ENCODE results near the gene DYNLT1.
"Not testable (repeated sequence)": the region's sequence is repeated elsewhere in the genome, so short reads cannot be mapped to it uniquely, and the experiment has no call there.

Gene DYNLT1

GRCh38 chr6:158640519-158640918, 4.0 kb downstream of the DYNLT1 start:
- DNase-seq (ENCODE audit: low read depth), result no peak

- DNase-seq (ENCODE audit: low read depth), result no peak
Measured at GRCh38 chr6:158639056-158639455, 5.5 kb downstream of the DYNLT1 start.

DNA sequence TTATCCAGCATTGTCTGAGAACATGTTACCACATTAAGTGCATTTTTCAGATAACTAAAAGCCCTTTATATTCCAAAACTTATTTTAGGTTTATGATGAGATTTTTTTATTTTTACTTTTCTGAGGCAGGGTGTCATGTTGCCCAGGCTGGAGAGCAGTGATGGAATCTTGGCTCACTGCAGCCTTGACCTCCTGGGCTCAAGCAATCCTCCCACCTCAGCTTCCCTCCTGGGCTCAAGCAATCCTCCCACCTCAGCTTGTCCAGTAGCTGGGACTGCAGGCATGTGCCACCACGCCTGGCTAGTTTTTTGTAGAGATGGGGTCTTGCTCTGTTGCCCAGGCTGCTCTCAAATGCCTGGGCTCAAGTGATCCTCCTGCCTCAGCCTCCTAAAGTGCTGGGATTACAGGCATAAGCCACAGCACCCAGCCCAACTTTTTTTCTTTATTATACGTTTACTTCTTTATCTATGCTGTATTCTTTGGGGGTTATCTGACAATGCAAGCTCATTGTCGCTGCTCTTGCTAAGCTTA, 6.2 kb downstream of the DYNLT1 start:
- DNase-seq (ENCODE audit: low read depth), result no peak

- DNase-seq (ENCODE audit: low read depth), result no peak
Measured at GRCh38 chr6:158636778-158637177, 7.8 kb downstream of the DYNLT1 start.

DNA sequence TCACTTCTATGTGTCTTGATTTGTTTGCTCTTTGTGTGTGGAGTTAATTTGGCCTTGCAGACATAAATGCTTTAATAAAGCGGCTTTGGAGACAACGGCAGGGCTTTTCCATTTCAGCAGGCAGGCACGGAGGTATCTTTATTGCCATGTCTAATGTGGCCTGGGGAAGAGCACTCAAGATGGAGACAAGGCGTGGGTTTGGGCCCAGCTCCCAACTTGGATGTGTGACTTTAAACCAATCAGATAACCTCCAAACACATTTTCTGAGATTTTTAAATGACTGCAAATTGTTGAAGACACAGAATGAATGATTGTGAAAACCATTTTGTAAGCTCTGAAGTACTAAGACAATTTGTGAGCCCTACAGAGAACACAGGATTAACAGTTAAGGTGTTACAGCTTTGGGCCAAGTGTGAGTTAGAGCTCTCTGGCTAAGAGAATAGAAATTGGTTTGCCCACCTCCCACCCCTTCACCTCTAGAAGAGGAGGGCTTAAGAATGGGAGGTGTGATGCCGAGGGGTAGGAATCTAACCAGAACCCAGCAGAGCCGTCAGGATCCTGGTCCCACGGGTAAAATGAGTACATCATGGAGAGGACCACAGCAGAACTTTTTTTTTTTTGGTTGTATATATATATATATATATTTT, 9.0 kb downstream of the DYNLT1 start:
- no peak for DNase-seq (ENCODE audit: low read depth)

GRCh38 chr6:158634695-158635426, 9.7 kb downstream of the DYNLT1 start:
- DNase-seq (ENCODE audit: low read depth), result no peak

DNA sequence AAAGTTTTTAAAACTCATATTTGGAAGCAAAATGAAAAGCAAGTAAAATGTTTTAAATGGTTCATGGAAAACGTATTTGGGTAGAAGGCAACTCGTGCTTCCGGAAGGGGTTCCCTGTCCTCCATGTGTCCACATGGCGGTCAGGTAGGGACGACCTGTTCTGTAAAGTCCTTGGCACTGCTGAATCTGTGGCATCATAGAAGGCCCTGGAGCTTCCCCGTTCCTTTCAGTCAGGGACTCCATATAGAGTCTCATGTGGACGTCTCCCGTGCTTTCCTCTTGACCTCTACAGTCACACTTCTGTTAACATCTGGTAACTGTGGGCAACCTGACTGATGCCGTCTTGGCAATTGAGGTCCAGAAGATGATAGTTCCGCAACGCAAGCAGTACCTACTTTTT, 11.4 kb downstream of the DYNLT1 start:
- DNase-seq (ENCODE audit: low read depth), result no peak

DNA sequence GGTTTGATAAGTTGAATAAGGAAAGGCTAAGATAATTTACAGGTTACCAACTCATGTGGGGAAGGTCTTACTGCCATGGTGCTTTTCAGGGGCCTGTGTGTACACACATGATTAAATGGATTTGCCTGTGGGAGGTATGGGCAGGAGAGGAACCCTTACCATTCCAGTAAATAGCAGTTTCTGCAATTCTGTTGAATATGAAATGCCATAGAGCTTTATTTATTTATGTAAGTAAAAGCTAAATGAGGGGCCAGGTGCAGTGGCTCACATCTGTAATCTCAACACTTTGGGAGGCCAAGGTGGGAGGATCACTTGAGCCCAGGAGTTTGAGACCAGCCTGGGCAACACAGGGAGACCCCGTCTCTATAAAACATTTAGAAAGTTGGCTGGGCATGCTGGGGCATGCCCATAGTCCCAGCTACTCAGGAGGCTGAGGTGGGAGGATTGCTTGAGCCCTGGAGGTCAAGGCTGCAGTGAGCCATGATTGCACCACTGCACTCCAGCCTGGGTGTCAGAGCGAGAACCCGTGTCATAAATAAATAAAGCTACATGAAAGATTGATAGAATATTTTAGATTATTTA, 11.9 kb downstream of the DYNLT1 start:
- not testable (repeated sequence) for DNase-seq (ENCODE audit: low read depth)

DNA sequence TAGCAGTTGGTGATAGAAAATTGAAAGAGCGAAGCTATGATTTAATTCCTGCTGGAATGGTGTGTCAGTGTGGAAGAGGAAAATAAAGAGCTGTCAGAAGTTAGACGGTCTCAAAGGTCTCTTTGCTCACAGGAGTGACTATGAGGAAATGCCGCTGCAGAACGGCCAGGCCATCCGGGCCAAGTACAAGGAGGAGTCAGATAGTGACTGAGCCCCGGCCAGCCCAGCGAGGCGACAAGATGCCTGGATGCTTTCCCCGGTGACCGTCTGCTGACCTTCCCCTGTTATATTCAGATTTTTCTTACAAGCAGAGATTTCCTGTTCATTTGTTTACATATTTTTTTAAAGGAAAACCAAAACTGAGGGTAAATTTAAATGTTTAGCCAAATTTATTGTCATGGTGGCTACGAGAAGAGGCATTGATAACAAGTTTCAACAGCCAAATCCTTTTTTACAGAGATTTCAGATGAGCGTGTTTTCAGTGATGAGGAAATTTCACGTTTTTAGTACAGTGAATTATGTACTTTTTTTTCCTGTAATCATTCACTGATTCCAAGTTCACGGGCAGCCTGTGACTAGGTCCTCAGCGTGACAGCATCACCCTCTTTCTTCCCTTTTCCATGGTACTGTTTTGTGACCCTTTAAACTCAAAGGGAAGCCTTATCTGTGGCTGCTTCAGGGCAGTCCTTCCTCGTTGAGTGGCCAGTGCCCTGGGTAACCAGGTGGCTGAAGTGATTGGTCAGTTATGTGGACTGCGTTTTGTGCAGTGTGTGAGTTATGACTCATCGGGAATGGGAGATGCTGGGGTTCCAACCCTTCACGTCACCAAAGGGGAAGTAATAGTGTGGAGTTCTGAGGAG, 12.6 kb downstream of the DYNLT1 start:
- DNase-seq (ENCODE audit: low read depth), result no peak

- no peak for DNase-seq (ENCODE audit: low read depth)
Measured at GRCh38 chr6:158630938-158631616, 13.5 kb downstream of the DYNLT1 start.

GRCh38 chr6:158629367-158630221, 14.9 kb downstream of the DYNLT1 start:
- peak; percentile 21 for DNase-seq (ENCODE audit: low read depth)

GRCh38 chr6:158628542-158628941, 16.0 kb downstream of the DYNLT1 start:
- DNase-seq (ENCODE audit: low read depth), result no peak

DNA sequence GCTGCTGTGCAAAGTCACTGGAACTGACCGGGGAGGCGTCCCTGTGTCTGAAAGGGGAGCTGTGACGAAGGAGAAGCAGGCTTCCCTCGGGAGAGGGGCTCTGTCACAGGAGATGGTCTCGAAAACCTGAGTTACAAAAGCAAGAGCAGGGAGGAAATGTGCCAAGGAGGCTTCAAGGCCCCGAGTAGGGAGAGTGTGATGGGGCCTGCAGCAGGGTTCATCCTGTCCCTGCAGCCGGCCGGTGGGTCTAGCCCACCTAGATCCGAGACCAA, 16.7 kb downstream of the DYNLT1 start:
- no peak for DNase-seq (ENCODE audit: low read depth)

- DNase-seq (ENCODE audit: low read depth), result no peak
Measured at GRCh38 chr6:158627168-158627939, 17.2 kb downstream of the DYNLT1 start.

DNA sequence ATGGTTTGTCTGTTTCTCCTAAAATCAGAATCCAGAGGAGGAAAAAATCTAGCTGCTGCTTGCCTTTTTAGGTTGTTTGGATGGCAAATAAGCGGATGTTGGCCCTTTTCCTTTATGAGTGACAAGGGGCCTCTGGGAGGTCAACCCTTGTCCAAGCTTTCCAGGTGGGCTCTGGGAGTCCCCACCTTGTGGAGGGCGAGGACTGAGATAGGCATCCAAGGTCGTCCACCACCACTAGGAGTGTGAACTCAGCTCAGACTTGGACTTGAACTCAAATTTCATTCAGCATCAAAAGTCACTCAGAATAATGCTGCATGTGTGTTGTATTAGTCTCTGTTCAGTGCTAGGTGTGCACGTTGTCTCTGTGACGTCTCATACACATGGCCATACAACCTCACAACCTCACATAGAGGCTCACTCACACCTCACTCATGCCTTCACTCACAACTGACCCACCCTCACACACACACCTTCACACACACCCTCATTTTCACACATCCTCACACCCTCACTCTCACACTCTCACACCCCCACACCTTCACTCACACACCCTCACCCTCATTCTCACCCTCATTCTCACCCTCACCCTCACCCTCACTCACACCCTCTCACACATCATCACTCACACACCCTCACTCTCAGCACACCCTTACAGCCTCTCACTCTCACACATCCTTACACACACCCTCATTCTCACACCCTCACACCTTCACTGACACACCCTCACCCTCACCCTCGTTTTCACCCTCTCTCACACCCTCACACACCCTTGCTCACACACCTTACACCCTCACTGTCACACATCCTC, 18.0 kb downstream of the DYNLT1 start:
- DNase-seq (ENCODE audit: low read depth), result no peak

GRCh38 chr6:158625881-158626305, 18.6 kb downstream of the DYNLT1 start:
- no peak for DNase-seq (ENCODE audit: low read depth)

DNA sequence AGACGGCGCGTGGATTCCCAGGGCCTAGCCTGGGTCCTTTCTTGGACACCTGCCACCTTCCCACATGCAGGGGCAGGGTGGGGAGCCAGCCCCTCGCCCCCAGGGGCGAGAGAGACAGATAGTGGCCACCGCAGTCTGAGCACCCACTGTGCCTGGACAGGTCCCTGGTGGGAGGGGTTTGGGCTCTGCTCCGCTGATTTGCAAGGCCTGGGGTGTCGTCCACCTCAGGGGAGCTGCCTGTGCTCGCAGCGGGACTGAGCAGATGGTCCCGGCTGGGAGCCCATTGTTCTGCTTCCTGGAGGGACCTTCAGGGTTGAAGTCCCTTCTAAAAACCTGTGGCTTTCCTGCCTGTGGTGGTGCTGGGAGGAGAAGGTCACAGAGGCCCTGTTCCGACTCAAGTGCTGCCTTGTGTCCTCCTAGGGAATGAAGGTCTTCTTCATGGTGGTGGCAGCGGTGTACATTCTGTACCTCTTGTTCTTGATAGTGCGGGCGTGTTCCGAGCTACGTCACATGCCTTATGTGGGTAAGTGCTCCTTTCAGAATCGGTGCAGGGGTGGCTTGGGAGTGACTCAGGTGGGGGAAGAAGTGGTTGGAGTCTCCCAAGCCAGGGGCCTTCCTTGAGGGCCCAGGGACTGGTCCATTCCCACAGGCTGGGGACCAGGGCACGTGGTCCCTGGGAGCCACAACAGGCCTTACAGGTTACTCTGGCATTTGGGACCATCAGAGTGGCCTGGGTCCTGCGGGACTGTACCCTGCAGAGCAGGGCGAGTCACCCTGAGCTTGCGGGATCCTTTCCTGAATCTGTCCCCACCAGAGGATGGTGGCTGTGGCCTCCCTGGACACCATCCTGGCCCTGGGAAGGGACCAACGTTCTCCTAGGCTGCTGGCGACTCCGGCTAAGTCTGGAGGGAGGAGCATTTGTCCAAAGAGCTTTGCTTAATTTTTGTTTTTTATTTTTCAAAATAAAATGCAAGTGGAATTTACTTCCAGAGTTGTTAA, 19.6 kb downstream of the DYNLT1 start:
- no peak for DNase-seq (ENCODE audit: low read depth)

Measured in activated T-cell treated with anti-CD3 and anti-CD28 coated beads for 1 hour (primary cell).